Hepatic stellate cell (primary cell): ENCODE data around the gene NUDT14.

Experiments
- DNase-seq: peaks from one replicate; pipeline ENCODE4 v3.0.0; 2011; ENCODE audit warnings: low spot score

NUDT14 gene

GRCh38 chr14:105199093-105199492 lies 18.0 kb upstream of the NUDT14 start:
- peak; percentile 89 for DNase-seq

- DNase-seq: no peak
Observed at GRCh38 chr14:105198588-105198987, 17.5 kb upstream of the NUDT14 start.

- peak; percentile 63 for DNase-seq
Observed at GRCh38 chr14:105197211-105197641, 16.1 kb upstream of the NUDT14 start.

- no peak for DNase-seq
Observed at GRCh38 chr14:105196265-105196960, 15.3 kb upstream of the NUDT14 start.

- DNase-seq: no peak
Observed at GRCh38 chr14:105195522-105196264, 14.6 kb upstream of the NUDT14 start.

- DNase-seq: no peak
Observed at GRCh38 chr14:105195051-105195450, 13.9 kb upstream of the NUDT14 start.

GRCh38 chr14:105193916-105194782 lies 13.0 kb upstream of the NUDT14 start:
- DNase-seq: no peak

GRCh38 chr14:105192866-105193731 lies 12.0 kb upstream of the NUDT14 start:
- peak; percentile 71 for DNase-seq

- no peak for DNase-seq
Observed at GRCh38 chr14:105187935-105188524, 6.9 kb upstream of the NUDT14 start.

GRCh38 chr14:105187116-105187515 lies 6.0 kb upstream of the NUDT14 start:
- DNase-seq: no peak

GRCh38 chr14:105185973-105186372 lies 4.9 kb upstream of the NUDT14 start:
- no peak for DNase-seq

GRCh38 chr14:105185001-105185400 lies 3.9 kb upstream of the NUDT14 start:
- no peak for DNase-seq

GRCh38 chr14:105184461-105184860 lies 3.3 kb upstream of the NUDT14 start:
- DNase-seq: no peak

- DNase-seq: no peak
Observed at GRCh38 chr14:105182296-105183020, 1.3 kb upstream of the NUDT14 start.

- DNase-seq: no peak
Observed at GRCh38 chr14:105181549-105182295, 610 bp upstream of the NUDT14 start.

- DNase-seq: no peak
Observed at GRCh38 chr14:105179191-105179590, 1.9 kb downstream of the NUDT14 start.

GRCh38 chr14:105178868-105179140 lies 2.3 kb downstream of the NUDT14 start:
- DNase-seq: no peak

GRCh38 chr14:105178069-105178867 lies 2.8 kb downstream of the NUDT14 start:
- DNase-seq: no peak

GRCh38 chr14:105177082-105177481 lies 4.0 kb downstream of the NUDT14 start:
- DNase-seq: no peak
